Ishikawa (cell line): ENCODE data around the gene PRDM16.

Experiments used
- CEBPB ChIP-seq: IDR thresholded peaks from 2 replicates; pipeline ENCODE4 v1.6.1; 2012
- CREB1 ChIP-seq: IDR thresholded peaks from 2 replicates; pipeline ENCODE4 v1.6.1; 2012; ENCODE audit warnings: low read depth
- EGR1 ChIP-seq: IDR thresholded peaks from 2 replicates; pipeline ENCODE4 v1.6.1; 2012
- EP300 ChIP-seq: IDR thresholded peaks from 2 replicates; pipeline ENCODE4 v1.6.1; 2012; ENCODE audit warnings: borderline replicate concordance
- FOXM1 ChIP-seq: IDR thresholded peaks from 2 replicates; pipeline ENCODE4 v1.6.1; 2012; ENCODE audit warnings: low read depth, borderline replicate concordance
- NFIC ChIP-seq: IDR thresholded peaks from 2 replicates; pipeline ENCODE4 v1.6.1; 2012
- RAD21 ChIP-seq: IDR thresholded peaks from 2 replicates; pipeline ENCODE4 v1.6.1; 2012; ENCODE audit warnings: low read depth
- TAF1 ChIP-seq: IDR thresholded peaks from 2 replicates; pipeline ENCODE4 v1.6.1; 2012; ENCODE audit warnings: low read depth, mild to moderate bottlenecking
- TCF12 ChIP-seq: IDR thresholded peaks from 2 replicates; pipeline ENCODE4 v1.6.1; 2012; ENCODE audit warnings: low read depth
- TEAD4 ChIP-seq: IDR thresholded peaks from 2 replicates; pipeline ENCODE4 v1.6.1; 2012
- YY1 ChIP-seq: IDR thresholded peaks from 2 replicates; pipeline ENCODE4 v1.6.1; 2012; ENCODE audit warnings: low read depth
- ZBTB7A ChIP-seq: IDR thresholded peaks from 2 replicates; pipeline ENCODE4 v1.6.1; 2012; ENCODE audit warnings: low read depth
- TF ChIP-seq, protein P1 (sequence below): IDR thresholded peaks from 2 replicates; pipeline ENCODE4 v1.6.1; 2012; ENCODE audit warnings: low read depth, mild to moderate bottlenecking
- TF ChIP-seq, protein P2 (sequence below): IDR thresholded peaks from 2 replicates; pipeline ENCODE4 v1.6.1; 2012
- TF ChIP-seq, protein P3 (sequence below): IDR thresholded peaks from 2 replicates; pipeline ENCODE4 v1.6.1; 2012

PRDM16 gene

DNA sequence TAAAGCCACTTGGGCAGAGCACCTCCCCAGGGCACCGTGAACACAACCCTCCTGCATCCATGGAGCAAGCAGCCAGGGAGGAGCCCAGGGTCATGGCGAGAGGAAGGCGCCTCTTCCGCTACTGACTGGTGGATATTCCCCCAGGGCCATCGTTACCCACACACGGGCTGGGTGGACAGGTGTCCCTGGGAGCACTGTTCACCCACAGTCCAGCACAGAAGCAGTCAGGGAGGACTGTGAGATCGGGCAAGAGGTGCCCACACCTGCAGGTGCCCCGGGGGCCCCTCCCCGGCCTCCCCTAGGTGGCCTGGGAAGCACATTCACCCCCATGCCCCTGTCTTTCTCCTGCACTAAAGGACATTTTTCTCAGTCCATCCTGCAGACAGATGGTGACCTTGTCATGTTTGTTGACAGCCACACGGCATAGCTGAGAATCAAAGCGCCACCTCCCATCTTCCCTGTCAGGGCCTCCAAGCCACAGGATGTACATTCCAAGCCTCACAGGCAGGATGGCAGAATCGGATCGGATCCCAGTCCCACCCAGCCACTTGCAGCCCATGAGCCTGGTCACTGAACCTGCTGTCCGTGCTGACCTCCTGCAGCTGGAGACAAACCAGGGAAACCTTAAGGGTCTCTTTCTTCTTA lies 160.2 kb downstream of the PRDM16 start:
- no peak for TF ChIP-seq TEAD4
- TF ChIP-seq FOXM1 = no peak
- TF ChIP-seq EP300 = no peak
- no peak for TF ChIP-seq CEBPB
- no peak for TF ChIP-seq EGR1
- no peak for TF ChIP-seq RAD21
- TF ChIP-seq CREB1 = no peak
- no peak for TF ChIP-seq YY1
- no peak for TF ChIP-seq NFIC
- TF ChIP-seq TCF12 = no peak
- TF ChIP-seq, protein P1, sequence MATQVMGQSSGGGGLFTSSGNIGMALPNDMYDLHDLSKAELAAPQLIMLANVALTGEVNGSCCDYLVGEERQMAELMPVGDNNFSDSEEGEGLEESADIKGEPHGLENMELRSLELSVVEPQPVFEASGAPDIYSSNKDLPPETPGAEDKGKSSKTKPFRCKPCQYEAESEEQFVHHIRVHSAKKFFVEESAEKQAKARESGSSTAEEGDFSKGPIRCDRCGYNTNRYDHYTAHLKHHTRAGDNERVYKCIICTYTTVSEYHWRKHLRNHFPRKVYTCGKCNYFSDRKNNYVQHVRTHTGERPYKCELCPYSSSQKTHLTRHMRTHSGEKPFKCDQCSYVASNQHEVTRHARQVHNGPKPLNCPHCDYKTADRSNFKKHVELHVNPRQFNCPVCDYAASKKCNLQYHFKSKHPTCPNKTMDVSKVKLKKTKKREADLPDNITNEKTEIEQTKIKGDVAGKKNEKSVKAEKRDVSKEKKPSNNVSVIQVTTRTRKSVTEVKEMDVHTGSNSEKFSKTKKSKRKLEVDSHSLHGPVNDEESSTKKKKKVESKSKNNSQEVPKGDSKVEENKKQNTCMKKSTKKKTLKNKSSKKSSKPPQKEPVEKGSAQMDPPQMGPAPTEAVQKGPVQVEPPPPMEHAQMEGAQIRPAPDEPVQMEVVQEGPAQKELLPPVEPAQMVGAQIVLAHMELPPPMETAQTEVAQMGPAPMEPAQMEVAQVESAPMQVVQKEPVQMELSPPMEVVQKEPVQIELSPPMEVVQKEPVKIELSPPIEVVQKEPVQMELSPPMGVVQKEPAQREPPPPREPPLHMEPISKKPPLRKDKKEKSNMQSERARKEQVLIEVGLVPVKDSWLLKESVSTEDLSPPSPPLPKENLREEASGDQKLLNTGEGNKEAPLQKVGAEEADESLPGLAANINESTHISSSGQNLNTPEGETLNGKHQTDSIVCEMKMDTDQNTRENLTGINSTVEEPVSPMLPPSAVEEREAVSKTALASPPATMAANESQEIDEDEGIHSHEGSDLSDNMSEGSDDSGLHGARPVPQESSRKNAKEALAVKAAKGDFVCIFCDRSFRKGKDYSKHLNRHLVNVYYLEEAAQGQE = no peak
- TF ChIP-seq ZBTB7A = no peak
- TF ChIP-seq TAF1 = no peak
- TF ChIP-seq, protein P2, sequence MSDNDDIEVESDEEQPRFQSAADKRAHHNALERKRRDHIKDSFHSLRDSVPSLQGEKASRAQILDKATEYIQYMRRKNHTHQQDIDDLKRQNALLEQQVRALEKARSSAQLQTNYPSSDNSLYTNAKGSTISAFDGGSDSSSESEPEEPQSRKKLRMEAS = no peak
- TF ChIP-seq, protein P3, sequence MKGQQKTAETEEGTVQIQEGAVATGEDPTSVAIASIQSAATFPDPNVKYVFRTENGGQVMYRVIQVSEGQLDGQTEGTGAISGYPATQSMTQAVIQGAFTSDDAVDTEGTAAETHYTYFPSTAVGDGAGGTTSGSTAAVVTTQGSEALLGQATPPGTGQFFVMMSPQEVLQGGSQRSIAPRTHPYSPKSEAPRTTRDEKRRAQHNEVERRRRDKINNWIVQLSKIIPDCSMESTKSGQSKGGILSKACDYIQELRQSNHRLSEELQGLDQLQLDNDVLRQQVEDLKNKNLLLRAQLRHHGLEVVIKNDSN = no peak

DNA sequence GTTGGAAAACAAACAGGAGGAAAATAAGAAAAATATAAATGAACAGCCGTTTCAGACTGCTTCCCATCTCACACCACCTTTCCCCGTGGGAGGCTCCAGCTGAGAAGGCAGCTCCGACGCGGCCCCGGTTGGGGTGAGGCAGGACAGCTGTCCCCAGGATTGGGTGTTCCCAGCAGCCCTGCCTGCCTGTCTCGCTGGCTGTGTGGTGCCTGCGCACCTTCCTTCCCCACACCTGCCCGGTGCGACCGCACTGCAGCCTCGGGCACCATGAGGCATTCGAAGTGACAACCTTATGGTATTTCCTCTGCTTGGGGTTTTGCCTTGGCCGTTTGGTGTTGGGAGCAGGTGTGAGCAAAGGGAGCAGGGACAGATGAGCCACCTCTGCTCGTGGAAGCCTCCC lies 161.6 kb downstream of the PRDM16 start:
- no peak for TF ChIP-seq ZBTB7A
- no peak for TF ChIP-seq YY1
- TF ChIP-seq FOXM1 = no peak
- TF ChIP-seq CEBPB = no peak
- no peak for TF ChIP-seq RAD21
- TF ChIP-seq TCF12 = no peak
- no peak for TF ChIP-seq EGR1
- no peak for TF ChIP-seq EP300
- TF ChIP-seq, protein P3 = no peak
- no peak for TF ChIP-seq CREB1
- TF ChIP-seq TAF1 = no peak
- TF ChIP-seq, protein P1 = no peak
- TF ChIP-seq NFIC = no peak
- TF ChIP-seq, protein P2 = no peak
- no peak for TF ChIP-seq TEAD4

DNA sequence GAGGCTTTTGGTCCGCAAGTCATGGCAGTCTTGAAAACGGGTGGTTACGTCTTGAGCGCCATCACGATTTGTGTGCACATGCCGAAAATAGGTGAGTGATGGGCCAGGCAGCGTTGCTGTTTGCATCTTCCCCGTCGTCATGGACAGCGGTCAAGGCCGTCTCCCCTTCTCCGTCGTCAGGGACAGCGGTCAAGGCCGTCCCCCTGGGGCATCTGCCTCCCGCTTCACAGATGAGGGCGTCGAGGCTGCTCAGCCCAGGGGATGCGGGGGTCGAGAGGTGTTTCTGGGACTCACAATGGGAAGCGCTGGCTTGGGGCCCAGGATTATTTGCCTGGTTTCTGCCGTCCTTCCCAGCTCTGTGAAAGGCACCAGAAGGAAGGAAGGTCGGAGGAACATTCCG lies 162.2 kb downstream of the PRDM16 start:
- no peak for TF ChIP-seq NFIC

DNA sequence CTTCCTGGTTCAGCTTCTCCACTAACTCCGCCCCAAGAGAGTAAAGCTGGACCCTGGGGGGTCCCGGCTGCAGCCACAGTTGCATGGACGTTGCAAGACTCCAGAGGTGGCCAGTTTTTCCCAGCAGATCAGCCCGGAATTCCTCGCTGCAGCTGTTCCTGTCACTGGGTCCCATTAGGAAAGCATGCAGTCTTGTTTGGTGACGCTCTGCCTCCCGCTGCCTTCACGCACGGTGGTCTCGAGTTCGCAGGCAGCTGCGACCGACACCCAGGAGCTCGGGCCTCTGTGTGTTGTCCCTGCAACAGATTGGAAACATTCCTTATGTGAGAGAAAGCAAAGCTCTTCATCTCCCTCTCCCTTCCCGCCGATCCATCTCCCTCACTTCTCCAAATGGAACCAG lies 162.8 kb downstream of the PRDM16 start:
- TF ChIP-seq CREB1 (no peak), YY1 (no peak), ZBTB7A (no peak), NFIC (no peak), TCF12 (no peak), TEAD4 (no peak), FOXM1 (no peak), TAF1 (no peak)
- TF ChIP-seq, protein P1 = no peak
- TF ChIP-seq, protein P2 = no peak

DNA sequence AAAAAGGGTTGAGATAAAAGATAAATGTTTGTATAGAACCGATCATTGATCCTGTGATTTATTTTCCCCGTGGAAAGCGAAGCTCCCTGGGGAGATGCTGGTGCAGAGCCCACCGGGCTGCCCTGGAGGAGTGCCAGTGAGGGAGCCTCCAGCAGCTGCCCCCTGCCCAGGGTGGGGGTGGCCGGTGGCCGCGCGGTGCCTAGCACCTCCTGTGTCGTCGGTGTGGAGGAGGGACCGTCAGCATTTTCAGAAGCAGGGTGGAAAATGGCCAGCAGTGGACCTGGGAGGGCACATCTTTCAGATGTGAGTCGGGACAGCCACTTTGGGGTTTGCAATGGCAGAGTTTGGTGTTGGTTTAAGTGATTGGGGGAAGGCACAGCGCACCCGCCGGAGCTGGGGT lies 164.0 kb downstream of the PRDM16 start:
- TF ChIP-seq, protein P2 = no peak
- TF ChIP-seq TCF12 = no peak
- TF ChIP-seq CEBPB = no peak
- TF ChIP-seq ZBTB7A = no peak
- TF ChIP-seq YY1 = no peak
- TF ChIP-seq, protein P3 = no peak
- no peak for TF ChIP-seq RAD21
- no peak for TF ChIP-seq NFIC
- TF ChIP-seq, protein P1 = no peak
- no peak for TF ChIP-seq FOXM1
- TF ChIP-seq CREB1 = no peak
- TF ChIP-seq TAF1 = no peak
- TF ChIP-seq TEAD4 = no peak
- TF ChIP-seq EGR1 = no peak
- TF ChIP-seq EP300 = no peak
